ENCODE measurements around the gene RPS15.

RPS15 gene

DNA sequence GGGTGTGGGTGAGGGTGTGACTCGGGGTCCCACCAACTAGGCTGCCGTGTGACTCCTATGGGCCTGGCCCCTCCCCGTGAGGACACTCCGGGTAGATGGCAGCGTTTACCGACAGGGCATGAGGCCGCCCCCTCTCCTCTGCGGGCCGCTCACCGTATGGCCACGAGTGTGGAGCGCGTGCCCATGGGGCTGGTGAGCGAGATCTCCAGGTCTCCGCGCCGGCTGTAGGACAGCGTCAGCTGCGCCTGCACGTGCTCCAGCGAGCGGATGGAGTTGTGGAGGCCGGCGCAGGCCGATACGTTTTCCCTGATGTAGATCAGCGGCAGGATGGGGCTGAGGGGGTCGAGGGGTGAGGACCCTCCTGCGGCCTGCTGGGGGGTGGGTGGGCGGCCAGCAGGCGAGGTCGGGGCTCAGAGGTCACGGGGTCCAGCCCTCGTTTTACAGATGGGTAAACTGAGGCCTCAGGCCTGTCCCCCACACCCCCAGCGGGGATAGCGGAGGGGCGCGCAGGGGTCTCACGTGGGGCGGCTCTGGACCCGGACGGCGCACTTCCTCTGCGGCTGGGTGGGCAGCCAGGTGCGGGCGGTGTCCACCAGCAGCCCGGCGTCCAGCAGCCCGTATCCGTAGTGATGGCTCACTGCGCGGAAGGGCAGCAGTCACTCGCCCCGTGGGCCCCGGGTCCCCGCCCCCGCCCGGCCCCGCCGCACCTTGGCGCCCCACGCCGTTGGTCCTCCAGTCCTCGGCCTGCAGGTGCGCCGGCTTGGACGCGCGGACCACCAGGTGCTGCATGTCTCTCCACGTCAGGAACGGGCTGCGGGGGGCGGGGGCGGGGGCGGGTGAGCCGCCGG lies 45.2 kb downstream of the RPS15 start:
- TF ChIP-seq, protein P1, sequence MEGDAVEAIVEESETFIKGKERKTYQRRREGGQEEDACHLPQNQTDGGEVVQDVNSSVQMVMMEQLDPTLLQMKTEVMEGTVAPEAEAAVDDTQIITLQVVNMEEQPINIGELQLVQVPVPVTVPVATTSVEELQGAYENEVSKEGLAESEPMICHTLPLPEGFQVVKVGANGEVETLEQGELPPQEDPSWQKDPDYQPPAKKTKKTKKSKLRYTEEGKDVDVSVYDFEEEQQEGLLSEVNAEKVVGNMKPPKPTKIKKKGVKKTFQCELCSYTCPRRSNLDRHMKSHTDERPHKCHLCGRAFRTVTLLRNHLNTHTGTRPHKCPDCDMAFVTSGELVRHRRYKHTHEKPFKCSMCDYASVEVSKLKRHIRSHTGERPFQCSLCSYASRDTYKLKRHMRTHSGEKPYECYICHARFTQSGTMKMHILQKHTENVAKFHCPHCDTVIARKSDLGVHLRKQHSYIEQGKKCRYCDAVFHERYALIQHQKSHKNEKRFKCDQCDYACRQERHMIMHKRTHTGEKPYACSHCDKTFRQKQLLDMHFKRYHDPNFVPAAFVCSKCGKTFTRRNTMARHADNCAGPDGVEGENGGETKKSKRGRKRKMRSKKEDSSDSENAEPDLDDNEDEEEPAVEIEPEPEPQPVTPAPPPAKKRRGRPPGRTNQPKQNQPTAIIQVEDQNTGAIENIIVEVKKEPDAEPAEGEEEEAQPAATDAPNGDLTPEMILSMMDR (IDR thresholded peaks at IDR 0.05; ENCODE audit: low read depth, low read length): no peak
- DNase-seq (ENCODE audit: extremely low read depth, low read depth): no peak

DNA sequence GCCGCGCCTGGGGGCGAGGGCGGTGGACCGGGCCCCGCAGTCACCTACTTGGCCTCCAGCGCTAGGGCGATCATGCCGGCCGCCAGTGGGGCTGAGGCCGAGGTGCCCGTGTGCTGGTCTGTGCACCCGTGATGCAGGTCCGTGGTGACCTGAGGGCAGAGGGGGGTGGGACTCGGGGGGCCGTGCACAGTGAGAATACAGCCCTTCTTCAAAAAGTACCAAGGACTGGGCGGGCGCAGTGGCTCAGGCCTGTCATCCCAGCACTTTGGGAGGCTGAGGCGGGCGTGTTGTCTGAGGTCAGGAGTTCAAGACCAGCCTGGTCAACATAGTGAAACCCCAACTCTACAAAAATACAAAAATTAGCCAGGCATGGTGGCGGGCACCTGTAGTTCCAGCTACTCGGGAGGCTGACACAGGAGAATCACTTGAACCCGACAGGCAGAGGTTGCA lies 45.8 kb downstream of the RPS15 start:
- TF ChIP-seq, protein P1 (IDR thresholded peaks at IDR 0.05; ENCODE audit: low read depth, low read length): no peak
- no peak for DNase-seq (ENCODE audit: extremely low read depth, low read depth)

DNA sequence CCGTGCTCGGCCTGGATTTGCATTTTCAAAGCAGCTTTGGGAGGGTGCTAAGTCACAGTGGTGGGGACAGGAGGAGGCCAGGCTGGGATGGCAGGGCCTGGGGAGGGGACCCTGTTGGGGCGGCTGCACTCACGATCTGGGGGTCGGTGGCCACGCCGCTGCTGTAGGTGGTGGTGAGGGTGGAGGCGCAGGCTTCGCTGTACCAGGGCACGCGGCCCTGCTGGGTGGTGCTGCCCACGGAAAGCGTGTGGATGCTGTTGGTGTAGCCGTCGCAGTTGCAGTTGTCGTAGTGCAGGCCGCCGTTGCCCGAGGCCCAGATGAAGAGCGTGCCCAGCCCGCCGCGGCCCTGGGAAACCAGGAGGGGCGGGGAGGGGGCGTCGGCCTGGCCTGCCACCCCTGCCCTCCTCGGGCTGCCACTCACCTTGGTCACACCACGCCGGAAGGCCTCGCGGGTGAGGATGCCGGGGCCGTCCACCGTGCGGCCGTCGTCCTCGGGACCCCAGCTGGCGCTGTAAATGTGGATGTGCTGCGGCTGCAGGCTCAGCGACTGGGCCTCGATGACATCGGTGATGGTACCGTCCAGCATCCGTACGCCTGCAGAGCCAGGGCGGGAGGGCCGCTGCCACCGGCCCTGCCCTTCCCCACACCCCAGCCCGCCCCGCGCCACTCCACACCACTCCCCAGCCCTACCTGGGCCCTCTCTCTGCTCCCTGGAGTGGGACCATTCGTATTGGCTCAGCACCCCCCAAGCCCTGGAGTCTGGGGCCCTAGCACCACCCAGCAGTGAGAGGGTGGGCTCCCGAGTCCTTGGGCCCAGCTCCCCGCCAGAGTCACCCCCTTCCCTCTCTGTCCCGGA lies 48.8 kb downstream of the RPS15 start:
- TF ChIP-seq, protein P1 (IDR thresholded peaks at IDR 0.05; ENCODE audit: low read depth, low read length): no peak
- no peak for DNase-seq (ENCODE audit: extremely low read depth, low read depth)

DNA sequence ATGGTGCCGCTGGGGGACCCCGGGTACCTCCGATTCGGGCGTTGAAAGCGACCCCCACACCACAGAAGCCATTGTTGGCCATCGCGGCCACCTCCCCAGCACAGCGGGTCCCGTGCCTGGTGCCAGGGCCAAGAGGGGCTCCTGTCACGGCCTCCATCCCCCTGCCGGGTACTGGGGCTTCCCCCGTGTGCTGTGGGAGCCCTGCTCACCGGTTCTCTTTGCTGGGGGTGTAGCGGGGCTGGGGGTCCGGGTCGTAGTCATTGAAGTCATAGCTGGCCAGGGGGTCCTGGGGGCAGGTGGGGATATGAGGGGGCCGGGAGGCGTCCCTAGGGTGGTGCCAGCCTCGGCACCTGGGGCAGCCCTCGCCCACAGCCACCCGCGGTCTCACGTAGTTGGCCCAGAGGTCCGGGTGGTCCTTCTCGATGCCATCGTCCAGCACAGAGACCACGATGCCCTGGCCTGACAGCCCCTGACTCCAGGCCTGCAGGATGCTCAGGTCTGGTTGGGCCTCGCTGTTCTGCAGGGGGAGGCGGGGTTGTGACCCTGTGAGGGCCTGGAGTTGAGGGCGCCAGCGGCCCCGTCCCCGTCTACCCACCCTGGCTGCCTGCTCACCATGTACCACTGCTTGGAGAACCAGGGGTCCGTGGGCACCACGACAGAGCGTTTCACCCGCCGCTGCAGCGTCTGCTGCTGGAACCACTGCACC lies 49.5 kb downstream of the RPS15 start:
- no peak for DNase-seq (ENCODE audit: extremely low read depth, low read depth)
- TF ChIP-seq, protein P1 (IDR thresholded peaks at IDR 0.05; ENCODE audit: low read depth, low read length): no peak

DNA sequence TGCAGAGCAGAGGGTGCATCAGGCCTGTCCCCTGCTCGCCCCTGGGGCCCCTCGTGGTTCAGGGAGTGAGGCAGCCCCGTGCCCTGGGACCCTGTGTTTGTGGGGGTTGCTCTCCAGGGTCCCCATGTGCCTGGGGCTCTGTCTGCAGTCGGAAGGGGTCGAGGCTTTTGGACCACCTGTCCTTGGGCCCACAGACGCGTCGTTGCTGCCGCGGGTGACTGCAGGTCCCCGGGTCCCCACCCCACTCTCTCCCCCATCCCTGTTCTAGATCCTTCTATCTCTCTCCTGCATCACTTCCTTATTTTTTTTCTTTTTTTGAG lies 50.0 kb downstream of the RPS15 start:
- no peak for DNase-seq (ENCODE audit: extremely low read depth, low read depth)
- TF ChIP-seq, protein P1 (IDR thresholded peaks at IDR 0.05; ENCODE audit: low read depth, low read length): no peak

DNA sequence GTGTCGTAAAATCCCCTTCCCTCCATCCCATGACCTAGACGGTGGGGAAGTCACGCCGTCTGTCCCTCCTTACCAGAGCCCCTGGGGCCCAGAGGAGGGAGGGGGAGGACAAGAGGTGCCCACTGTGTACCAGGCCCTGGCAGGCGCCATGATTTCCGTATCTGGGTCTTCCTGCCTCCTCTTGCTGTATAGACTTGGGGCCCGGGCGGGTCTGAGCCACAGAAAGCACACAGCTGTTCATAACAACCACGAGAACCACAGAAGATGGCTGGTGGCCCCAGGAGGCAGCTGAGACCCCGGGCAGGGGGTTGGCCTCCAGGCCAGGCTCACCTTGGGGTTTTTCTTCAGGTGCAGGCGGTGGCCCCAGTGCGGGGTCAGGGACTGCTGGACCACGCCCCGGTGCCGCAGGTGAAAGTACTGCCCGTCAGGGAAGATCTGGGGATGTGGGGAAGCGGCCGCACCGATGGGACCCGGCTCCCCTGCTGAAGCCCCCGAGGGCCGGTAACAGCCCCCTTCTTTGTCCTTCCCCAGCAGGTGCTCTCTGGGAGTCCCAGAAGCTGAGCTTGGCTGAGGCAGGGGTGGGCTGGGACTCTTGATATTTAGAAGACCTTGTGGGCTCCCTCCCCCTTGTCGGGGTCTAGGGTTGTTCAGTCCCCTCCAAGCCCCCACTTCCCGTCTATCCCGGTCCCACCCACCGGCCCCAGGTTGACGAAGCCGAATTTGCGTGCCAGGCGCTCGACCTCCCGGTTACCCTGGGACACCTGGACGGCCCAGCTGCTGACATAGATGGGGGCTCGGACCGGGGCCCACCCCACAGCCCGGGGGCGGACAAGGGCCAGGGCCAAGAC lies 51.5 kb downstream of the RPS15 start:
- TF ChIP-seq, protein P1 (IDR thresholded peaks at IDR 0.05; ENCODE audit: low read depth, low read length): no peak
- no peak for DNase-seq (ENCODE audit: extremely low read depth, low read depth)
